Activated CD4-positive, alpha-beta T cell treated with anti-CD3 and anti-CD28 coated beads, Interleukin-2, amount 50 U/mL, for 24 hours (primary cell): Measurements from ENCODE around the gene STOML1.
"Not testable (repeated sequence)": the region's sequence is repeated elsewhere in the genome, so short reads cannot be mapped to it uniquely, and the experiment has no call there.

Source experiments
- DNase-seq, 2 donors: peaks; one replicate each; pipeline ENCODE4 v3.0.0-alpha.2; 2020; ENCODE audit warnings: low read depth in 1 of 2, low spot score in 1 of 2

Gene STOML1

DNA sequence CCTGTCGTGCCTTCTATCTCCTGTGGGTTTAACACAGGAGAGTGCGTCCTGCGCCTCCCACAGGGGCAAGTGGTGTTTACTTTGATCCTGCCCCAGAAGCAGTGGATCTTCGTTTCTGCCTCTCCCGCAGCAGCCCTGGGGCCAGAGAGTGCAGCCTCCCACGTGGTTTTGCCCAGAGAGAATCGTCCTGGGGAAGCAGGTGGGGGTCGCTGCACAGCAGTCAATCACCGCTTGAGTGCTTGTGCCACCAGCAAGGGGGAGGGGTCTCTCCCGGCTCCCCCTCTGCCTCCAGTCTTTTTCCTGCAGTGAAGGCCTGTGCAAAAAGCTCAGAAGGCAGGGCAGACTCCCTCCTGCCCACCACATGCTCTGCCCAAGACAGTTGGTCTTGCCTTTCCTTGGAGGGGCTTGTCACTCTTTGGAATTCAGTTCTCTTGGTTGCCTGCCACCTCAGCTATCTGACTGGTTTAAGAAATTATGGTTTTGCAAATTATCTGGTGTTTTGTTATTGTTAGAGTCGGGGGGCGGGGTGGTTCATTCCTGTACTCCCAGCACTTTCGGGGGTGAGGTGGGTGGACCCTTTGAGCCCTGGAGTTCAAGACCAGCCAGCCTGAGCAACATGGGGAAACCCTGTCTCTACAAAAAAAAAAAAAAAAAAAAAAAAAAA lies 26.9 kb downstream of the STOML1 start:
- DNase-seq: peak; percentile 16 to 36

DNA sequence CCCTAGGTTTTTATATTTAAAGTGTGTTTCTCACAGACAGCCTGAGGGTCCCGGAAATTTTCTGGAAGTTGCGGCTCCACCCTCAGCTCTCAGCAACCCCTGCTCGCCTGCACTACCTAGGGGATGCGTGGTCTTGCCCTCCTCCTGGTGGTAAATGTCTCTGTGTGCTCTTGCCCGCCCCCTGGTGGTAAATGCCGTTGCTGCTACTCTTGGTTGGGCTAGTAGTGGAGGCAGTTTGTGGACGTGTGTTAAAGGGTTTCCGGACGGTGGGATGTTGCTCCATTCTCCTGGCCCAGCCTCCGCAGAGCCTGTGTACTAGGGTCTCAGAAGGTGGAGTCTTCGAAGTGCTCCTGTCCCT lies 27.4 kb downstream of the STOML1 start:
- DNase-seq: peak; percentile 83 to 86

DNA sequence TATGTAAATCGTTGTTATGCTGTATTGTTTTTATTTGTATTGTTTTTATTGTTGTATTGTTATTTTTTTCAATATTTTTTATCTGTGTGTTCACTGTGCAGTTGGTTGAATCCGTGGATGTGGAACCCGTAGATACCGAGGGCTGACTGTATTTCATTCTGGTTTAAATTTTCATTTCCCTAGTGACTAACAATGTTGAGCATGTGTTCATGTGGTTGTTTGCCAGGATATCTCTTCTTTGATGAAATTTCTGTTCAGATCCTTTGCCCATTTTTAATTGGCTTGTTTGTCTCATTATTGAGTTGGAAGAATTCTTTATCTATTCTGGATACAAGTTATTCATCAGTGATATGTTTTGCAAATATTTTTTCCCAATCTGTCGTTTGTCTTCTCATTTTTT lies 29.7 kb downstream of the STOML1 start:
- no peak for DNase-seq

DNA sequence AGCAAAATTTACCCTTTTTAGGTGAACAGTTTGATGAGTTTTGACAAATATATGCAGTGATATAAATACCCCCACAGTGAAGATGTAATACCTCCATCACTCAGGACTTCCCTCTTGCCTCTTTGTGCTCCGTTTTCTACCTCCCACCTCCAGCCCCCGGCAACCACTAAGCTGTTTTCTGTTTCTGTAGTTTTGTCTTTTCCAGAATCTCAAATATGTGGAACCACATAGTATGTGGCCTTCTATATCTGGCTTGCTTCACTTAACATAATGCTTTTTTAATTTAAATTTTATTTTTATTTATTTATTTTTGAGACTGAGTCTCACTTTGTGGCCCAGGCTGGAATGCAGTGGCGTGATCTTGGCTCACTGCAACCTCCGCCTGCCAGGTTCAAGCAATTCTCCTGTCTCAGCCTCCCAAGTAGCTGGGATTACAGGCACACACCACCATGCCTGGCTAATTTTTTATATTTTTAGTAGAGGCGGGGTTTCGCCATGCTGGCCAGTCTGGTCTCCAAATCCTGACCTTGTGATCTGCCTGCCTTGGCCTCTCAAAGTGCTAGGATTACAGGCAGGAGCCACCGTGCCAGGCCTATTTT lies 31.5 kb downstream of the STOML1 start:
- not testable (repeated sequence) for DNase-seq

DNA sequence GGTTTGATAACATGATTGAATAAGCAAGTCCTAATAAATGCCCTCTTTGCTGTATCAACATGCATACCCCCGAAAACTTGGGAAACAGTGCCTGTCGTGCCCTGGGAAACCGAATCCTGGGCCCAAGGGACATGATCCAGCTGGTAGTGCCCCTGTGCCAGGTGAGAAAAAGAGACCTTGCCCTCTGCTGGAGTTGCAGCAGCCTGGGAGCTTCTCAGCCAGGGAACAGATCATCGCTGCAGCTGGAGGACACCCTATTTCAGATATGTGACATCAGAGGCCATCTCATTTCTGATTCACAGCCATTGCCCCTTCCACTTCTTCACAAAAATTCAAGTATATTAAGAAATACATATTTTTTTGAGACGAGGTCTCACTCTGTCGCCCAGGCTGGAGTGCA lies 32.3 kb downstream of the STOML1 start:
- DNase-seq: no peak

DNA sequence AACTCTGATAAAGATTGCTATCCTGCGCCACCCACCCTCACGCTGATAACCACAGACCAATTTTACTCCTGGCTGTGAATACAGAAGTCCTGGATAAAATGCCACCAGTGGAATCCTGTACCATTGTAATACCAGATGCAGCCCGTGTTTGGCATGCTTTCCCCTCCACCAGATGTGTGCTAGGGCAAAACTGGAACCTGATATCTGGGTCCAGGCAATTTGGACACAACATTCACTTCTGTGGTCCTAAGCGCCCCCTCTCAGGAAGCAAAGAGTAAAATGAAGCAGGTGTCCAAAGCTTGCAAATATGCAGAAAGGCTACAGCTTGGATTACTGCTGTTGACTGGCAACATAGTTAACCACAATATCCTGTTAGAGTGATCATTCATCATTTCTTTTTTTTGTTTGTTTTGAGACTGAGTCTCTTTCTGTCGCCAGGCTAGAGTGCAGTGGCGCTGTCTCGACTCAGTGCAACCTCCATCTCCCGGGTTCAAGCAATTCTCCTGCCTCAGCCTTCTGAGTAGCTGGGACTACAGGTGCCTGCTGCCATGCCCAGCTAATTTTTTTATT lies 33.0 kb downstream of the STOML1 start:
- DNase-seq: no peak

DNA sequence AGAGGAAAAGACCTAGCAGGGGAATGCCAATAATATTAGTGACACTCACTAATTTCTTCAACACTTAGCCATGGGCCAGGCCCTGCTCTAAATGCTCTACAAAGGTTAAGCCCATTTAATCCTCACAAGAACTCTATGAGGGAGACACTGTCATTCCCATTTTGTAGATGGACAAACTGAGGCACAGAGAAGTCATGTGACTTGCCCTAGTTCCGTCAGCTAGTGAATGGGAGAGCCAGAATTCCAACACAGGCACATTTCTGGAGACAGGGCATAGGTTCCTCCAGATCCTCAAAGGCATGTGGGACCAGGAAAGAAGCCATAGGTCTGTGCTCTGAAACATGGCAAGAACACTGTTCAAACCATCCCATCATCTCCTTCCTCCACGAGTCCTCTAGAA lies 34.3 kb downstream of the STOML1 start:
- no peak for DNase-seq

DNA sequence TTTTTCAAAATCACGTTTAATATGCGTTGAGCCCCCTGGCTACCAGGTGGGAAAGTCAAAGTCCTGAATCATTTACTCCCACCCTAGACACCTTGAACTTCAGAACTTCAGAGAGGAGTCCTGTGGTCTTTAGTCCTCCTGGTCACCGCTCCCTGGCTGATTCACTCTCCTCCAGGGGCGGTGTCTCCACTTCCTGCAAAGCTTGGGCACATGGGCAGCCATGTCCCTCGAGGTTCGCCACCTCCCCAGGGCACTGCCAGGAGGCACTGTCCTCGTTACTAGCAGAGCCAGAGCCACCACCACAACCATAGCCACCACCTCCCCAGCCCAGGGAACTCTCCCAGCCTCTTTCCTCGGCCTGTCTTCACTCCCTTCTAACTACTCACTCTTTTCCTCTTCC lies 34.8 kb downstream of the STOML1 start:
- DNase-seq: no peak

DNA sequence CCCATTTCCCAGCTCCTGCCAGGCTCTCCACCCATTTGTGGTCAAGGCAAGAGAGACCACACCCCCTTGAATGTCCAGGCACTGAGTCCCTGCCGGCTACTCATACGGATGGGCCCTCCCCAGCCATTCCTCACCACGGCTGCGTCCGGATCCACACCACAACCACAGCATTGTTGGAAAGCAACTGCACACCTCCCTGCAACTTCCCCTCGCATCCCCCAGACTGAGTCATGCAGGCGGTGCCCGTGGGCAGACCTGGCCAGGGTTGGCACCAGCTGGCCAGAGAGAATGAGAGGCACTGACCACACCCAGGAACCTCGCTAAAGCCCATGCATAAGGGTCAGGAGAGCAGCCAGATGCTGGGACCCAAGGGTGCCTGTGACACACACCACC lies 35.4 kb downstream of the STOML1 start:
- DNase-seq: no peak

DNA sequence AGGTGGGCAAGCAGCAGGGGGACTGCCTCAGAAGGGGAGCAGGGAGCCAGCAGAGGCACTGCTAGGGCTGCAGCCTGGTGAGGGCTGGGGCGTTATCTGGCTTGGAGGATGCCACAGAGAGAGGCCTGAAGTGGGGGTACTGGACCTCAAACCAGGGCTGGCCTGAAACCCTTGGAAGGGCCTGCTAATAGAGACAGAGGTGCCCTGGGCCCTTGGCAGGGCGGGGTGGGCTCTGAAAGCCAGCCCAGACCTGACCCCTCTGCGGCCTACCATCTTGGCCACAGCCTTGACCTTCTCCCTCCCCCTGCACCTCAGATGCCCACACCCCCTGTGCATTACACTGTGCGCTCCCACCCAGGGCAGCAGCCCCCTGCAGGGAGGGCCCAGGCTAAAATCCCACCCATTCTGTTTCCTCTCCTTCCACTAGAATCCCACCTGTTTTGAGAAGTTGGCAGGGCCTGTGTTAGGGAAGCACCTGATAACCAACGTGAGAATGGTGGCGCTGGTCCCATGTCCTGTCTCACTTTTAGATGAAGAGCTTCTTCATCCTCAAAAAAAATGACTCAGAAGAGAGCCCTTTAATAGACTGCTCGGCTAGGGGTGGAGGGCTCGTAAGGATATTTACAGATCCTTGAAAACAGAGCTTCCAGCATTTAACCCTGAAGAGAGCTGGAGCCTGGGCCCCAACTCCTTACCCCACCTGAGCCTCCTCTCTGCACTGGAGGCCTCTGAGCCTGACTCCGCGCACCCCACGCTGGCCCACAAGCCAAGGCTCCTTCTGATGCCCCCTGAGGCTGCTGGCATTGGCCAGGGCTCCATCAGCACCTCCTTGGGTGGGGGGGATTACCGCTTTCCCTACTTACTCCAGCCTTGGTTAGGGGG lies 36.0 kb downstream of the STOML1 start:
- DNase-seq: no peak

DNA sequence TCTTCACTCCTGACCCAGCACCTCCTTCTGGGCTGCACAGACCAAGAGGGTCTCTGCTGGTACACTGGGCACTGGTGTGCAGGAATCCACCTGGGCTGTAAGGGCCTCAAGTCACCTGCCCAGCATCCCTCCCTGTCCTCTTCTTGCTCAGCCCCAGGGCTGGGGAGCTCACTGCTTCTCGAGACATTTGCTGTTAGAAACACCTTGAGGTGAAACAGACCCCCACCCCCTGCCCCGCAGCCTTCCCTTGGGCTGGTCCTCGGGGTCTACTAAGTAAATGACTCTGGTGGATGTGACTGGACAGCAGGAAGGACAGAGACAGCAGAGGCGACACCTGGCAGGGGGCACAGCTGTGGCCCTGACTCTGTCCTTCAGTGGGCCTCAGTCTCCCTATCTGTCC lies 36.8 kb downstream of the STOML1 start:
- no peak for DNase-seq

DNA sequence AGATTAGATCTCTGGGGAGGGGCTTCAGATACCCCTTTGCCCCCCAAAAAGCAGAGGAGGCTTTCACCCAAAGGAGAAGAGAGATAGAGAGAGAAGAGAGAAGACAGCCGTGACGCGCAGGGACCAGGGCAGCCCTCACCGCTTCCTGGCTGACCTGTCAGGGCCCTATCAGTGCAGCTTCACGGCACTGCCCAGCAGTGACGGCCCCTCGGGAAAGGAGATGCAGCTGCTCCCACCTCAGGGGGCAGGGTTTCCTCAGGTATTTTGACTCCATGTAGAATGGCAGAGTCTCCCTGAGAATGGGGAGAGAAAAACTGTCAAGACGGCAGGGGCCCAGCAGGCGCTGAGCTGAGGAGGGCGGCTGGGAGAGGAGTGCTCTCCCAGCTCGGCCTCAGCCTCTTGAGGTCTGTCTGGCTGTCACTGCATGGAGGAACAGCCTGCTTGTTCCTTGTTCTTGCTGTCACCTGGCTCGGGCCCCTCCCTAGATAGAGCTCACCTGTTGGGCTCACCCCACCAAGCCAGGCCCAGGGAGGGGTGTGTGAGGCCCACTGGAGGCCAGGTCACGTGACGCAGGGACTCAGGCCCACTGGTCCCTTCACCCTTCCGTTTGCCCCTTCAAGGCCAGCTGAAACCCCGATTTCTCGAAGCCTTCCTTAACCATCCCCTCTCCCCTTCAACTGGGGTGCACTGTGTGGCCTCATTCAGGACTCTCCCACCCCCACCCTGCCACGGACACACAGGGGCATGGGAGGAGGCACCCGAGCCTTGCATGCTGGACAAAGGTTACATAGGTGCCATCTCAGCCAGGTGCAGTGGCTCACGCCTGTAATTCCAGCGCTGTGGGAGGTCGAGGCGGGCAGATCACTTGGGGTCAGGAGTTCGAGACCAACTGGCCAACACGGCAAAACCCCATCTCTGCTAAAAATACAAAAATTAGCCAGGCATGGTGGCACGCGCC lies 37.6 kb downstream of the STOML1 start:
- DNase-seq: no peak

DNA sequence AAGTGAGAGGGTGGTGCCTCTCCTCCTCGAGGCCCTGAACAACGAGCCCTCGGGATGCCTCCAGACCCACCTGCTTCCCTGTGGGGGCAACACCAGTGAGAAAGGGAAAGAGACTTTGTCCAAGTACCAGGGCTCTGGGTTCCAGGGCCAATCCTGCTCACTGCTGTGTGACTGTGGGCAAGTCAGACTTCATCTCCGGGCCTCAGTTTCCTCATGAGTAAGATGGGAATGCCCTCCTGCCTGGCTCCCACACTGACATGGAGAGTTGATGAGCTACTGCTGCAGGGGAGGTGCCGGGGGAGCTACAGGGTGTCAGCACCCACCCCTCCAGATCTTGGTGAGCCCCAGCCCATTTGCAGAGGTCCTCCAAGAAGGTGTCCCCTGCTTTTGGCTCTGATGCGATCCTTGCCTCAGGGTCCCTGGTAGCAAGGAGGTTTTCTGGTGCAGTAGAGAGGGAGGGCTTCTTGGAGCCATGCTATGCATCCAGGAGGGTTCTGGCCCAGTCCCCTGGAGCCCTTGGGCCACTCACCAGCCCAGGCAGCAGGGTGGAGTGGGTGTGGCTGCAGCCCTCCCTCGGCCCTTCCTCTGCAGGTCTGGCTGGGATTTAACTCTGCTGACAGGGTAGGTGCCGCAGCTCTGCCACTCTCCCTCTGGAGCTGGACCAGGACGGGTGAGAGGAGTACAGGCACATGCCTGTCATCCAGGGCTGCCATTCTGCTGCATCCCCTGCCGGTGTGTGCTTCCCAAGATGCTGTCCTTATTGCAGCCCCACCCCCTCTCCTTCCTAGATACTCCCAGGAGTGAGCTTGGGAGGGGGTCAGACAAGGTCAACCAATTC lies 39.0 kb downstream of the STOML1 start:
- no peak for DNase-seq

DNA sequence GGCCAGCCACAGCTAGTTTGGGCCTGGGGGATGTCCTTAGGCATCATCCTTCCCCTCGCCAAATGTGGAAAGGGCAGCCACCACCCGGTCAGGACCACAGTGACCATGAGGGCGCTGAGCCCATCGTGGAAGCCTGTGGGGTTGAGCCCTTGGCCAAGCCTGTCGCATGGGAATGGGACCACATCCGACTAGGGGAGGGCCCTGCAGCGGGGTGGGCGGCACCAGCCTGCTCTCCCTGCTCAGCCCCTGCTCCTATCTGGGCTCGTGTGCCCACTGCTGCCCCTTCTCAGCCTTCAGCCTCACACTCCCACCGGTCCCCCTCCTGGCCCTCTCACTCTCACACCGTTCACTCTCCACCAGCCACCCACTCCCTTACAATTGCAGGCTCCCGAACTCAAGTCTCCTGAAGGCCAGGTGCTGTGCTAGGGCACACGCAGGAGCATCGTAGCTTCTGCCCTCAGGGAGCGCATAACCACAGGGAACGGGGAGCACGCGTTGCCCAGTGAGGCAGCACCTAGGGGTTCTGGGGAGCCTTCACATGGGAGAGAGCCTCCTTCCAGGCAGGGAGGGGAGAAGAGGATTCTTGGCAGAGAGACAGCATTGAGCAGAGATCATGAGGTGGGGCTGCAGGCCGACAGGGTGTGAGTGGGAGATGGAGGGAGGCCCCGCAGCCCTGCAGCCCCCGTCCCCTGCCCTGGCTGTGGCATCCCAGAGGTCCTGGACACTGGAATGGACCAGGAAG lies 39.8 kb downstream of the STOML1 start:
- DNase-seq: no peak

DNA sequence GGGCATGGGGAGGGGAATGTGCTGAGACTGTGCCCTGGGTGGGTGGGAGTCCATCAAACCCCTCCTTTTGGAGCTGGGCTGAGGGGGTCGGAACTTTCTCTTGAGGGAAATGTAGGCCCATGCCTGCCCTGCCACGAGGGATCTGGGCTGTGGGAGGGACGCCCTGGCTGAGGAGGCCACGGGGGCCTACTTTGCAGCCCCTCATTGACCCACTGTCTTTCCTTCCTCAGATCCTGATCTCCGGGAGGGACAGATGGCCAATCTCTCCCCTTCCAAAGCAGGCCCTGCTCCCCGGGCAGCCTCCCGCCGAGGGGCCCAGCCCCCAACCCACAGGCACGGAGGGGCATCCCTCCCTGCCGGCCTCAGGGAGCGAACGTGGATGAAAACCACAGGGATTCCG lies 40.5 kb downstream of the STOML1 start:
- no peak for DNase-seq

DNA sequence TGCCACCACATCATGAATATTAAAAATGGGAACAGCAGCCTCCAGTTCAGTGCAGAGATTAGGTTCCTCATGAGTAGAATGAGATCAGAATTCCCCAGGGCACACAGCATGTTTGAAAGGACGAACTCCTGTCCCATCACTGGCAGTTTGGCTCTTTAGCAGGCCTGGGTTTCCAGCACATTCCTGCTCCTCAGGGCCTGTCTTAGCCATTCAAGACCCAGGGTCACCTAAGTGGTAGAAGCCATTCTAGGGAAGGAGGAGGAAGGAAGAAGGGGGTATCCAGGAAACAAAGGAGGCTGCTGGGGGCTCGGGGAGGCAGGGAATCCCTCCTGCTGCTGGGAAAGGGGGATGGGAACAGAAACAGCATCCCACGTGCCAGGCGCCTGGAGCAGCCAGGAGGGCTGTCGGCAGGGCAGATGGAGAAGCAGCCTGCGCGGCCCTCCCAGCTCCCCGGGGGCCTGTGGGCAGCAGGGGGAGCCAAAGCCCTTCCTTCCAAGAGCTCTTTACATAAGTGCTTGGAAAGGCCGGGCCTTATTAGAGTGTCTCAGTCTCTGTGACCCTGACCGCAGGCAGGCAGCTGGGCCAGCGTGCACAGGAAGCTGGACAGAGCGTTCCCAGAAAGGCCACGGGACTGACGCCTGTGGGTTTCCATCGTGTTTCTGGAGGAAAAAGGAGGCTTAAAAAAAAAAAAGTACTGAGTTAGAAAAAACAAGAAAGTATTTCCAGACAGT lies 41.1 kb downstream of the STOML1 start:
- DNase-seq: peak; percentile 44 to 49

DNA sequence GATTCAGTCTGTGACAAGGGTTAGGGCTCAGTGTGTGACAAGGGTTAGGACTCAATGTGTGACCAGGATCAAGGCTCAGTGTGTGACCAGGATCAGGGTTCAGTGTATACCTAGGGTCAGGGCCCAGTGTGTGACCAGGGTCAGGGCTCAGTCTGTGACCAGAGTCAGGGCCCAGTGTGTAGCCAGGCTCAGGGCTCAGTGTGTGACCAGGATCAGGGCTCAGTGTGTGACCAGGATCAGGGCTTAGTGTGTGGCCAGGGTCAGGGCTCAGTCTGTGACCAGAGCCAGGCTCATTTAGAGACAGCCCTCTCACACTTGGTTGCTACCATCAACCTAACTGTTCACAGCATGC lies 41.6 kb downstream of the STOML1 start:
- DNase-seq: no peak

DNA sequence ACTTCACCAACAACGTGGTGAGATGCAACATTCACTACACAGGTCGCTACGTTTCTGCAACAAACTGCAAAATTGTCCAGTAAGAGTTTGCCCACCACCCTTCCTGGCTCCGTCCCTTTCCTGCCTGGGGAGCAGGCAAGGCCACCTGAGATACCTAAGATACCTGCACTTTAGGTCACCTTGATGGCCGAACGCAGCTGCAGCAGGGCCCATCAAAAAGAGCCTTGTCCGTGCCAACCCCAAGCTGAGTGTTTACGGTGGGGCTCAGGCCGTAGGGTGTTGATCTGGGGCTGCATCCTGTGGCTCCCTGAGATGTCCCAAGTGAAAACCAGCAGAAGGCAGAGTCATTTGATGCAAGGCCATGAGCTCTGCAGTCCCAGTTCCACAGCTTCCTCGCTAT lies 42.6 kb downstream of the STOML1 start:
- no peak for DNase-seq

DNA sequence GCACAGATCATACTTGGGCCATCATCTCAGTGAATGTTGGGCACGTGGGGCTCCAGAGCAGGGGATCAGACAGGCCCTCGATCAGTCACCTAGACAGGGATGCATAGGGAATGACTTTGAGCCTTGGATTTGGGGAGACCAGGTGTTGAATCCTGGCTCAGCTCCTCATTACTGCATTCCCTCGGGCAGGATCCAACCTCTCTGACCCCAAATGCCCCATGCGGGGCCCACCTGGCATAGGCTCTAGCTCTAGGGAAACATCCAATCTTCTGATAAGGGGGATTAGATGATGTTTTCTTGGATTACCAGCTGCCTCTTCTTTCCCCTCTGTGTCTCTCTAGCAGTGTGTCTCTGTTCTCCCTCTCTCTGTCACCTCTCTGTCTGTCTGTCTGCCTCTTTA lies 43.1 kb downstream of the STOML1 start:
- DNase-seq: no peak
